Endothelial cell of umbilical vein (primary cell): ENCODE data around the gene CD247.

Source experiments
- CTCF ChIP-seq, 2 donors: IDR thresholded peaks; 1 replicate in 1 of 2; 2 replicates in 1 of 2; pipeline ENCODE4 v1.5.1; 2011; ENCODE audit warnings: low read length in 2 of 2, mild to moderate bottlenecking in 2 of 2, moderate library complexity in 2 of 2, control low read depth in 1 of 2, inconsistent platforms in 1 of 2, low read depth in 1 of 2; ENCODE audit not compliant: insufficient read depth in 1 of 2; ENCODE audit errors: extremely low read depth in 1 of 2
- JUN ChIP-seq: IDR thresholded peaks from 2 replicates; pipeline ENCODE4 v1.6.1; 2011; ENCODE audit warnings: borderline replicate concordance, low read depth; ENCODE audit not compliant: insufficient read length, insufficient read depth
- POLR2A ChIP-seq: IDR thresholded peaks from 2 replicates; pipeline ENCODE4 v1.6.1; 2012; ENCODE audit warnings: low read depth, mild to moderate bottlenecking, control low read depth, low read length
- POLR2AphosphoS5 ChIP-seq: IDR thresholded peaks from 2 replicates; pipeline ENCODE4 v1.6.1; 2012; ENCODE audit warnings: low read depth, mild to moderate bottlenecking, control low read depth, low read length, moderate library complexity; ENCODE audit not compliant: insufficient read depth

- TF ChIP-seq CTCF (IDR thresholded peaks at IDR 0.05; ENCODE audit: extremely low read depth in 1 of 2, insufficient read depth in 1 of 2, low read depth in 1 of 2, low read length in 2 of 2) (no peak), POLR2A (no peak), POLR2AphosphoS5 (no peak), JUN (no peak)
Observed at GRCh38 chr1:167538657-167539056, 20.3 kb upstream of the CD247 start.
